Left ventricle myocardium superior (tissue), 1 donor: Measurements from ENCODE around the gene XNDC1N. TPM values are rescaled to one million over a fixed set of nuclear protein-coding genes. Genes with fewer than 3 reads are reported as not detected.
"Not testable (repeated sequence)": the region's sequence is repeated elsewhere in the genome, so short reads cannot be mapped to it uniquely, and the experiment has no call there.

Experiments
- ATAC-seq: fragments of 200-7000 bp; cut with Tn5 transposase; one replicate; pipeline ENCODE4 v1.9.1; 2020; ENCODE audit warnings: mild to moderate bottlenecking, moderate library complexity
- DNase-seq: peaks from one replicate; pipeline ENCODE4 v3.0.0-alpha.2; 2020
- intact Hi-C: fragments of 100-400 bp; cut with micrococcal nuclease; formaldehyde crosslinking; loops from one replicate; pipeline ENCODE4 v1.11.0; 2022
- total RNA-seq: library from RNA; stranded (reverse); fragmentation: NEBNext Ultra II Directional; extraction: Animal tissue kit (Norgen Biotek cat#: 25700); gene quantifications from one replicate; pipeline ENCODE4 v1.2.1, GENCODE V29; 2021
- donor health status: DM: no; HTN: yes; CAD: no; lungs with severe emphysema.

XNDC1N gene
- total RNA-seq, 1 donor from 2014 or later, result 4.0 TPM

DNA sequence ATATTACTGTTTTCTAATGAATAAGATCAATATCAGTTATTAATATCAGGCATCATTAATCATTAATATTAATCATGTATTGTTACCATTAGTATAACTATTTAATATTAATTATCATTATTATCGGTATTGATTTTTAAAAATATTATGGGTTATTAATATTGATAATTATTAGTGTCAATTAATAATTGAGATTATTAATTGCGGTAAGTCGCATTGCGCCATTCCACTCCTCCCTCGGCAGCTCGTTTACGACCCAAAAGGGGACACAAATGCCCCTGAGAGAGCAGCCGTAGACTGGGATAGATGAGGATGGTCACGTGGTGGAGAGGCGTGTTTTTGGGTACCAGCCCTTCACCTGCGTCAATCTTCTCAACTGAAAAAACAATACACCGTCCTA is 42.6 kb downstream of the XNDC1N start:
- intact Hi-C loops, ATAC-seq, DNase-seq: not testable (repeated sequence)

Other genes starting within 250 kb of the XNDC1N start
- not detected for gene DEFB108B, start 95.4 kb downstream of the XNDC1N start, total RNA-seq
- gene DEFB131B, start 50.1 kb downstream of the XNDC1N start, total RNA-seq, result not detected
- 21.1 TPM for gene RNF121, start 452 bp upstream of the XNDC1N start, total RNA-seq
- 3.7 TPM for gene IL18BP, start 70.3 kb upstream of the XNDC1N start, total RNA-seq
- gene NUMA1, start 151.9 kb upstream of the XNDC1N start, total RNA-seq, result 85.7 TPM
- gene LRRC51, start 152.3 kb upstream of the XNDC1N start, total RNA-seq, result 5.4 TPM
- 75.6 TPM for gene LAMTOR1, start 174.7 kb upstream of the XNDC1N start, total RNA-seq
- gene TOMT, start 177.3 kb upstream of the XNDC1N start, total RNA-seq, result not detected
- gene ANAPC15, start 184.1 kb upstream of the XNDC1N start, total RNA-seq, result 51.7 TPM
- 1.2 TPM for gene FOLR3, start 207.1 kb upstream of the XNDC1N start, total RNA-seq